Activated CD4-positive, CD25-positive, alpha-beta regulatory T cell treated with anti-CD3 and anti-CD28 coated beads, Interleukin-2, amount 50 U/mL, for 24 hours (primary cell): ENCODE measurements around the gene ITPK1.
"Not testable (repeated sequence)": the region's sequence is repeated elsewhere in the genome, so short reads cannot be mapped to it uniquely, and the experiment has no call there.

Source experiments
- ATAC-seq, 2 donors: fragments of 150-1000 bp; cut with Tn5 transposase; one replicate each; pipeline ENCODE4 v1.10.0; 2021; ENCODE audit warnings: mild to moderate bottlenecking in 1 of 2, moderate library complexity in 1 of 2

The ITPK1 gene

GRCh38 chr14:93115821-93116675, at the start of gene ITPK1:
Gene ITPK1, minus strand, starts transcription at chr14:93115925. Its CDS starts 762 bp downstream, at chr14:93115163.
- peak; percentile 62 to 64 for ATAC-seq

DNA sequence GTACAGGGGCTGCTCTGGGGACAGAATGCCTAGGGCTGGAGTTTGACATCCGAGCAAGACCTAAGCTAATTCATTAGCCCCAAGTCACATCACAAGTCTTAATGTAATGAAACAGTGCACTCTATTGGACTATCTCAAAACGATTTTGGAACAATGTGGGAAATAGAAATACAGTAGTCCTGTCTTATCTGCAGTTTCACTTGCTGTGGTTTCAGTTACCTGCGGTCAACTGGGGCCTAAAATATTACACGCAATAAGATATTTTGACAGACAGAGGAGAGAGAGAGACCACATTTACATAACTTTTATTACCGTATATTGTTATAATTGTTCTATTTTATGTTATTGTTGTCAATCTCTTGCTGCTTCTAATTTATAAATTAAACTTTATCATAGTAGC, 47.8 kb upstream of the ITPK1 start:
- no peak for ATAC-seq

DNA sequence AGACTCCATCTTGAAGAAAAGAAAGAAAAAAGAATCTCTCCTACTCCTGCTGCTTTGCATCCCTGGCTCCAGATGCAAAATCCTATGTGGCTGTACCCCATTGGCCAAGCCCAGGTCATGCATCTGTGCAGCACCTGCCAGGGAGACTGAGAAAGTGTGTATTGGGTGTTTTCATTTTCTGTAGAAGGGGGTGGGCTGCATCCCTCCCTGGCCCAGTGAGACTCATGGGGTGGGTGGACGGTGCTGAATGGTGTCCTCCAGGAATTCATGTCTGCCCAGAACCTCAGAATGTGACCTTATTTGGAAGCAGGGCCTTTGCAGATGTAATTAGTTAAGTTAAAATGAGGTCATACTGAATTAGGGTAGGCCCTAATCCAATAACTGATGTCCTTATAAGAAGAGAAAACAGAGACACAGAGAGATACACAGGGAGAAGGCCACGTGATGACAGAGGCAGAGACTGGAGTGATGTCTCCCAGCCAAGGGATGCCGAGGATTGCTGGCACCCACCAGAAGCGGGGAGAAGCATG, 45.8 kb upstream of the ITPK1 start:
- no peak for ATAC-seq

GRCh38 chr14:93160353-93160801, 44.7 kb upstream of the ITPK1 start:
- ATAC-seq, result no peak

GRCh38 chr14:93159625-93160352, 44.1 kb upstream of the ITPK1 start:
- ATAC-seq, result not testable (repeated sequence)

GRCh38 chr14:93158349-93158748, 42.6 kb upstream of the ITPK1 start:
- ATAC-seq, result not testable (repeated sequence)

DNA sequence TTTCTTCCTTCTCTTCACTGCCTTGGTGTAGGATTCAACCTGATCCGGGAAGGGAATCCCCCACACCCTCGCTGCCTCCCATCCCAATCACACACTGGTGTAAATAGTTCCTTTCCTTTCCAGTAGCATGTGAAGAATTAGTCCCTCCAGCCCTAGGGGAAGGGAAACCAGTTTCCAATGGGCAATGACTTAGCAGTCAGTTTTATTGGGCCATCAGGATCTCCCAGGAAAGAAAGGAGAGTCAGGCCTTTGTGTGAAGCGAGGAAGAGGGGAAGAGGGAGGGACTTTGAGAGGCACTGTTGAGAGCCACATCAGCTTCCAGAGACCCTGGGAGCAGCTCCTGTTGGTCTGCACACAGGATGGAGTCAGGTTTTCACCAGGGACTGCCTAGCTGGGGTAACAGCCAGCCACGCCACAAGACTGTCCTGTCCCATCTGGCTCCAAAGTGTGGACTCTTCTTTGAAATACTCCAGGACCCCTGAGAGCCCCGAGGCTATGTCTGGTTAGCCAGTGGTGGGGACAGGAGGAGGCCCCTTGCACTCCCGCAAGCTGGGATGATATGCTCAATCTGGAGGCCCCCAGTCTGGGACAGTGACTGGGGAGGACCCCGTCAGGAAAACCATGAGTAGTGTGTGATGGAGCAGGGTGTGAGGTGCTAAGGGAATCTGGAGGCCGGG, 41.1 kb upstream of the ITPK1 start:
- ATAC-seq, result no peak

DNA sequence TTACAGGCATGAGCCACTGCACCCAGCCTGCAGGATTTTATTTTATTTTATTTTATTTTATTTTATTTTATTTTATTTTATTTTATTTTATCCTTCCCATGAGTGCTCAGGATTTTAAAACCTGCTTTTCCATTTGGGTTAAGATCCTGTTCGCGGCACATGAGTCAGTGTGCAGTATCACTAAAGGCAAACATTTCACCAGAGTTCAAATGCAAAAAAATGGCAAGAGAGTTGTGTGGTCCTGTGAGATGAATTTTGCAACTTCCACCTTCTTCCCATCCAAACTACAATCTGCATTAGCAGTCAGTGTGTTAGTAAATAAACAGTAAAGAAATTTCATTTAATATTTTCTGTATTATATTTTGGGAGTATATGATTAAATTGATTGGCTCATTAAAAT, 39.9 kb upstream of the ITPK1 start:
- no peak for ATAC-seq

DNA sequence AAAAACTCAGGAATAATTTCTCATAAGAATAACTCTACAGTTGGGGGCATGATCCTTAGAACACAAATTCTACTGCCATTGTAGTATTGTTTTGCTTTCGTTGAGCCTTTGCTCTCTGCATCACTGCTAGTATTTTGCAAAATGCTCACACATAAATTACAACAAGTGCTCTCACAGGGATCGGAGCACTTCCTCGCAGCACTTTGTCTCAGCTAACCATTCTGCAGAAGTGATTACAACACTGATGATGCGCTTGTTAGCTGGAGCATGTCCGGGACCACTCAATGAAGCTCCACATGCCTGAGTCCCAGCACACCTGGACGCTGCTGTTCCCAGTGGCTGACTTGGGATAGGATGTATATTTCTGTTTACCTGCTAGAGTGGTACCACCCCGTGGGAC, 37.4 kb upstream of the ITPK1 start:
- no peak for ATAC-seq

GRCh38 chr14:93150227-93151208, 34.8 kb upstream of the ITPK1 start:
- peak in 1 of 2 donors; percentile 27 for ATAC-seq

DNA sequence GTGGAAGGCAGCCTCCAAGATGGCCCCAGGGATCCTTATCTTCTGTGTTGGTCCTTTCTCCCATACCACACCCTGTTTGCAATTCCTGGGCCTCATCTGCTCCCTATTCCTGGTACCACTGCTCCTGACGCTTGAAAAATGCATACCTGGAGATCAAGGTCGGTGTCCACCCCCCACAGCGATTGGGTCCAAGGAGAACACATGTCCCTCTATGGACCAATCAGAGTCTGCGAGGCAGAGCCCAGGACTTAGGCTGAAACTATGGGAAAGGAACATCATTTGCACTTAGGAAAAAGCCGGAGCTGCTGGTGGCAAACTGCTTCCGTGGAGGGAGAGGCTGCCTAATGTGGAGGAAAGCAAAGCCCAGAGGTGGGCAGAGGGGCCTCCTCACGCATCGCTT, 33.3 kb upstream of the ITPK1 start:
- ATAC-seq, result no peak

DNA sequence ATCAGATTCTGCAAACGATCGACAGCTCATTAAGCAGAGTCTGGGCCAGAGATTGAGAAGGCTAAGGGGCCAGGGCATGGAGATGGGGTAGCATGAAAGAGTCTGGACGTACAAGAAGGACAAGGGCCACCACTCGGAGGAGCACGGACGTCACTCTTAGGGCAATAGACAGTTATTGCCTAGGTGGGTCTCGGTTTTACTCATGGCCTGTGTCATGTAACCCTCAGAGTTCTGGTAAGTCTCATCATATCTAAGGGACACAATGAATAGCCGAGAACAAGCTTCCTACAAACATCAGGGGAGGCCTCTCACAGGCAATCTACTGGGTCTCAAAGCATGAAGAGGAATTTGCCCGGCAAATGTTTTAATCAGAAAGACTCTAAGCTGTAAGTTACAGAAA, 30.4 kb upstream of the ITPK1 start:
- peak; percentile 41 to 67 for ATAC-seq

- ATAC-seq, result no peak
These were observed 27.3 kb upstream of the ITPK1 start for GRCh38 chr14:93142854-93143652.

DNA sequence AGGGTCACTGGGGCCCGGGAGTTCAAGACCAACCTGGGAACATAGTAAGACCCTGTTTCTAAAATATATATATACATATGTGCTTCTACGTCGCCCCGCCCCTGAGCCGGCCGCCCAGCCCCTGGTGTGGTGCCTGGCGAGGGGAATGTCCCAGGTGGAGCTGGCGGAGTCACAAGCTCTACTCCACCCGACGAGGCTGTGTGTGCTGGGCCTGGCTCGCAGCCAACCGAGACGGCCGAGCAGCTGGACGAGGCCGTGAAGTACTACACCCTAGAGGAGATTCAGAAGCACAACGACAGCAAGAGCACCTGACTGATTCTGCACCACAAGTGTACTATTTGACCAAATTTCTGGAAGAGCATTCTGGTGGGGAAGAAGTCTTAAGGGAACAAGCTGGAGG, 22.1 kb upstream of the ITPK1 start:
- ATAC-seq, result no peak

DNA sequence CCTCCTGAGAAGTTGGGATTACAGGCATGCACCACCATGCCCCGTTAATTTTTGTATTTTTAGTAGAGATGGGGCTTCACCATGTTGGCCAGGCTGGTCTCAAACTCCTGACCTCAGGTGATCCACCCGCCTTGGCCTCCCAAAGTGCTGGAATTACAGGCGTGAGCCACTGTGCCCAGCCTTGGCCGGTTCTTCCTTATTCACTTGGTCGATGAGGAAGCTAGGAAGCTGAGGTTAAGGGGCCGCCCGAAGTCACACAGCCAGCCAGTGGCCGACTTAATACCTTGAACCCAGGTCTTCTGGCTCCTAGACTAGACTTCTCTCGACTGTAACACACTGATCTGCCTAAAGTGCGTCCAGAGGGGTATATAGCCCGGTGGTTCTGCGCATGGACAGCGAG, 20.8 kb upstream of the ITPK1 start:
- ATAC-seq, result not testable (repeated sequence)

GRCh38 chr14:93136009-93136408, 20.3 kb upstream of the ITPK1 start:
- ATAC-seq, result no peak

DNA sequence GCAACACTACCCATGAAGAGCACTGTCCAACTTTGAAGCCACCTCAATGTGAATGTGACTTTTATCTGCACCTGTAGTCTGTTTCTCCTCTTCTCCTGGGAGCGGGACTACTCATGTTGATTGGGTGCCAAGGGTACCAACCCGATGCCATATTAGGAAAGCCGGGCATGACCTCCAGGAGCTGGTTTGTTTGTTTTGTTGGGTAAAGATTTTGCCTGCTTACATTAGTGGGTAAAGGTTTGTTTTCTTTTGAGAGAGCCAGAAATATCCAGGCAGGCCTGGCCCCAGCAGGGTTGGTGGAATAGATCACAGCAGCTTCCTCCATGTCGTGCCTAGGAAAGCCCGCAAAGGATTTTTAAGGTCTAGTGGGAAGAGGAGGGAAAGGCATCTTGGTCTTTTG, 19.7 kb upstream of the ITPK1 start:
- ATAC-seq, result no peak

DNA sequence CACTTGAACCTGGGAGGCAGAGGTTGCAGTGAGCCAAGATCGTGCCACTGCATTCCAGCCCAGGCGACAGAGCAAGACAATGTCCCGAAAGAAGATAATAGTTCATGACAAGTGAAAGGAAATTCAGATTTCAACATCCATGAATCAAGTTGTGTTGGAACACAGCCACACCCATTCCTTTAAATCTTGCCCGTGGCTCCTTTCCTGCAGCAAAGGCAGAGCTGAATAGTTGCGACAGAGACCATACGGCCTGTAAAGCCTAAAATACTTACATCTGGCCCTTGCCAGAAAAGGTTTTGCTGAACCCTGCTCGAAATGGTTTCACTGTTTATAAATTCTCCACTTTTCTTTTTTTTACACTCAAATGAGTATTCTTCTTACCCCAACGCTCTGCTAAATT, 17.7 kb upstream of the ITPK1 start:
- no peak for ATAC-seq

DNA sequence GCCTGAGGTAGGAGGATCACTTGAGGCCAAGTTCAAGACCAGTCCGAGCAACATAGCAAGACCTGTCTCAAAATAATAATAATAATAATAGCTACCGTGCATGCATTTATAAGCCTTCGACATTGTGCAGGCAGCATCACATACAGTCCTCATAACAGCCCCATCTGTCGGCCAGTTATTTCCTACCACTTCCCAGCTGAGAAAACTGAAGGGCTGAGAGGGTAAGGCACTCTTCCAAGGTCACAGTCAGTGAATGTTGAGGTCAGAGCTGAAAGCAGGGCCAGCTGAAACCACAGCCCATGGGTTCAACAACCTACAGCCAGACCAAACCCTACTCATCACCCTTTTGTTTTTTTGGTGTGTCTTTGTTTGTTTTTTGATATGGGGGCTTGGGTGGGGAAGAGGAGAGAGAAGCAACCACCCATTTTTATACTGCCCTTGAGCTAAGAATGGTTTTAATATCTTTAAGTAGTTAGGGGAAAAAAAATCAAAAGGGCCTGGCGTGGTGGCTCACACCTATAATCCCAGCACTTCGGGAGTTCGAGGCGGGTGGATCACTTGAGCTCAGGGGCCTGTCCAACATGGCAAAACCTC, 16.8 kb upstream of the ITPK1 start:
- no peak for ATAC-seq

DNA sequence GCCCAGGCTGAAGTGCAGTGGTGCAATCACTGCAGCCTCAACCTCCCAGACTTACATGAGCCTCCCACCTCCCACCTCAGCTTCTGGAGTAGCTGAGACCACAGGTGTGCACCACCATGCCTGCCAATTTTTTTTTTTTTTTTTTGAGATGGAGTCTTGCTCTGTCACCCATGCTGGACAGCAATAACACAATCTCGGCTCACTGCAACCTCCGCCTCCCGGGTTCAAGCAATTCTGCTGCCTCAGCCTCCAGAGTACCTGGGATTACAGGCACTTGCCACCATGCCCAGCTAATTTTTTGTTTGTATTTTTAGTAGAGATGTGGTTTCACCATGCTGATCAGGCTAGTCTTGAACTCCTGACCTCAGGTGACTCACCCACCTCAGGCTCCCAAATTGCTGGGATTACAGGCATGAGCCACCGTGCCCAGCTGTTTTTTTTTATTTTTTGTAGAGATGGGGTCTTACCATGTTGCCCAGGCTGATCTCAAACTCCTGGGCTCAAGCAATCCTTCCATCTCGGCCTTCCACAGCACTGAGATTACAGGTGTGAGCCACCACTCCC, 15.6 kb upstream of the ITPK1 start:
- ATAC-seq, result not testable (repeated sequence)
